RPMI8226 (cell line): ENCODE measurements around the gene RMDN2.
"Not testable (repeated sequence)": the region's sequence is repeated elsewhere in the genome, so short reads cannot be mapped to it uniquely, and the experiment has no call there.

Source experiments
- DNase-seq: peaks from one replicate; pipeline ENCODE4 v3.0.0-alpha.2; 2015

RMDN2 gene

DNA sequence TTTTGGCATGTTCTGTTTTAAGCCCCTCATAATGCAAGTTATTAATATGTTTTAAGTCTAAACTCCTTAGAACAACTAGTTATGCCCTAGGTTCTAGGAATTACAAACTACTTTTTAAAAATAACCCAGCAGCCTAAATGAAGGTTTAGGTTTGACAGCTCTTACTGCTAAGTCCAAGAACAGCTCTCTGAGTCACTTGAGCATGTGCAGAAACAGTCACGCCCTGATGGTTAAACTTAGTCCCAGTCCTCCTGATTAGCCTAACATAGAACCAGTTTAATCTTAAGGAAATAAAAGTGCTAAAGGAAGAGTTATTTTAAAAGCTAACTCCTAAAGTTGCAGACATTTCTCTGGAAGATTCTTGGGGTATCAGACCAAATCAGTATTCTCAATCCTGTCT lies 72.5 kb downstream of the RMDN2 start:
- no peak for DNase-seq

DNA sequence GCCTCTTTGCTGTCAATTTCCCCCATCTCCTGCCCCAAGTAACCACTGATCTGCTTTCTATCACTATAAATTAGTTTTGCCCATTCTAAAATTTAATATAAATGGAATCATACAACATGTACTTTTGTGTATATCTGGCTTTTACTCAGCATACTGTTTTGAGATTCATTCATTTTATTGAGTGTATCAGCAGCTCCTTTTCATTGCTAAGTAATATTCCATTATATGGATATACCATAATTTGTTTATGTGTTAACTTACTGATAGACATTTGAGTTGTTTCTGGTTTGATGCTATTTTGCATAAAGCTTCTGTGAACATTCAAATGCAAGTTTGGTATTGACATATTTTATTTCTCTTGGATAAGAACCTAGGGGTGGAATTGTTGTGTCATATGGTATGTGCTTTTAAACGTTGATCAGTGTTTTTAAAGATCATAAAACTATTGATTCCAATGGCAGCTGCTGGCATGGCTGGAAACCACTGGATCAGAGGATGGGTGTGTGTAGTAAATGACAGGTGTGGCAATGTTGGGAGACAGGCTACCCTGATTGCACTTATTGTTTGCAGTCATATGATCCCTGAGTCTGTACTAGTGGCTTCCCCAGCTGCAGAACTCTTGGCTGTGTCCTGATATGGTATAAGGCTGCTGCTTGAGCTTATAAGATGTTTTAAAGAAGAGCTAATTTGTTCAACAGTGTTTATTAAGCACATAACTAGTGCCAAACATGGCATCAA lies 75.6 kb downstream of the RMDN2 start:
- no peak for DNase-seq

DNA sequence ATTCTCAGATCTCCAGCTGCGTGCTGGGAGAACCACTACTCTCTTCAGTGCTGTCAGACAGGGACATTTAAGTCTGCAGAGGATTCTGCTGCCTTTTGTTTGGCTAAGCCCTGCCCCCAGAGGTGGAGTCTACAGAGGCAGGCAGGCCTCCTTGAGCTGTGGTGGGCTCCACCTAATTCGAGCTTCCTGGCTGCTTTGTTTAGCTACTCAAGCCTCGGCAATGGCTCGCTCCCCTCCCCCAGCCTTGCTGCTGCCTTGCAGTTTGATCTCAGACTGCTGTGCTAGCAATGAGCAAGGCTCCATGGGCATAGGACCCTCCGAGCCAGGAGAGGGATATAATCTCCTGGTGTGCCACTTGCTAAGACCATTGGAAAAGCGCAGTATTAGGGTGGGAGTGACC lies 85.1 kb downstream of the RMDN2 start:
- not testable (repeated sequence) for DNase-seq

DNA sequence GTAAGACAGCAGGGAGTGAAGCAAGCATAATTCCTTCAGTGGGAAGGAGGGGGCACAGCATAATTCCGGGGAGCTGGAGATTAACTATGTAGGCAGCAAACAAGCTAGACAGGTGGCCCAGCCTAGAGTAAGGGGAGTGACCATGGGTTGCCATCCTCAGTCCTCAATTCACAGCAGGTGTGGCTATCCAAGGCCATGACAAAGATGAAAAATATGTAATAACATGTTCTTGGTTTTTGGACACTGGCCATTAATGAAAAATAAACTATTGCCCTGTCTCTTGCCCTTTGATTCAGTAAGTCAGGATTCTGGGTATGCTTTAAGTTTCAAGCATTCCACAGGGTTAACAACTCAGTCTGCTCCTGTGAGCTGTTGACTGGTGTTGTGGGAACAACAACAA lies 85.9 kb downstream of the RMDN2 start:
- no peak for DNase-seq

DNA sequence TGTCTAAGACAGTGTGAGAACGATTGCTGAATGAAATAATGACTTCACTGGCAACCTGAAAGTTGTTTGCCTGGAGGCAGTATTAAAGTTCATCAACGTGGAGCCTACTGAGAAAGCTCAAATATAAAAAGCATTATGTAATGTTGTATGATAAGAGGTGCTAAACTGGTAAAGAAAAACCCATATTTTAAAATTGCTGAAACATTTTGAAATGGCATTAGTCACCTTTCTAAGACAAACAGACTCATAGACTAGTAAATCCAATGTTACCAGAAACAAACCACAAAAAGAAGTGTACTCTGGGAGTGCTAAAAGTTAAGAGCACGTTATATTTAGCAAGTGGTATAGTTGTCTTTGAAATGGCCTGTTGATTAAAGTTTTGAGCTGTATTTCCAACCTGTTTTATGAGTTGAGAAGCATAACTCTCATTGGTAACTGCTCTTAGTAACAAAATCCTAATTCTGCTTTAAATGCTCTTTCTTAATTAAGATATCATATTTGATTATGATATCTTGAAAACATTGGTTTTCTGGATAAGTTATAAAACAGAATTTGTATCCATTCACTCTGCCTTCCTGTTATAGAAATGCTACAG lies 88.2 kb downstream of the RMDN2 start:
- DNase-seq = no peak

DNA sequence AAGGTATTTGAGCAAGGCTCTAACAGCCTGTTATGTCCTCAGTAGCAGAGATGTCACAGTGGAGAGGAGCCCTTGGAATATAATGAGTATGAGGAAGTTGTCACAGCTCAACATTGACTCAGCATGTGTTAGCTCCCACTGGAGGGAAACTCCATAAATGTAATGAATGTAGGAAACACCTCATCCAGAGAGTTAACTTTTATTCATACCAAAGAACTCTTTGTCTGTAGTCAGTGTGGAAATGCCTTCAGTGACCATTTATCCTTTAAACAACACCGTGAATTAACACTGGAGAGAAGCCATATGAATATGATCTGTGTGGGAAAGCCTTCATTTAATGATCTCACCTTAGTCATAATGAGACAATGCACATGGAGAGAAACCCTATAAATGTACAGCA lies 91.1 kb downstream of the RMDN2 start:
- DNase-seq = no peak

DNA sequence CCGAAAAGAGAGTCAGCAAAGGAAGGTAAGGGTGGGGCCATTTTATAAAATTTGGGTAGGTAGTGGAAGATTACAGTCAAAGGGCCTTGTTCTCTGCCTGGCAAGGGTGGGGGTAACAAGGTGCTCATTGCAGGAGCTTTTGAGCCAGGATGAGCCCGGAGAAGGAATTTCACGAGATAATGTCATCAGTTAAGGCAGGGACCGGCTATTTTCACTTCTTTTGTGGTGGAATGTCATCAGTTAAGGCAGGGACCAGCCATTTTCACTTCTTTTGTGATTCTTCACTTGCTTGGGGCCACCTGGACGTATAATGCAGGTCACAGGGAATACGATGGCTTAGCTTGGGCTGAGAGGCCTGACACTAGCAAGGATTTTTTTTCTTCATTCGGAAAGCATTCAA lies 92.7 kb downstream of the RMDN2 start:
- no peak for DNase-seq

DNA sequence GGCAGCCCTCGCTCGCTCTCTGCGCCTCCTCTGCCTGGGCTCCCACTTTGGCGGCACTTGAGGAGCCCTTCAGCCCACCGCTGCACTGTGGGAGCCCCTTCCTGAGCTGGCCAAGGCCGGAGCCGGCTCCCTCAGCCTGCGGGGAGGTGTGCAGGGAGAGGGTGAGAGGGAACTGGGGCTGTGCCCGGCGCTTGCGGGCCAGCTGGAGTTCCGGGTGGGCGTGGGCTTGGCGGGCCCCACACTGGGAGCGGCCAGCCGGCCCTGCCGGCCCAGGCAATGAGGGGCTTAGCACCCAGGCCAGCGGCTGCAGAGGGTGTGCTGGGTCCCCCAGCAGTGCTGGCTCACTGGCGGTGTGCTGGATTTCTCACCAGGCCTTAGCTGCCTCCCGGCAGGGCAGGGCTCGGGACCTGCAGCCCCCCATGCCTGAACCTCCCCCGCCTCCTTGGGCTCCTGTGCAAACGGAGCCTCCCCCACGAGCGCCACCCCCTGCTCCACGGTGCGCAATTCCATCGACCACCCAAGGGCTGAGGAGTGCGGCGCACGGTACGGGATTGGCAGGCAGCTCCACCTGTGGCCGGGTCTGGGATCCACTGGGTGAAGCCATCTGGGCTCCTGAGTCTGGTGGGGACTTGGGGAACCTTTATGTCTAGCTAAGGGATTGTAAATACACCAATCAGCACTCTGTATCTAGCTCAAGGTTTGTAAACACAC lies 95.4 kb downstream of the RMDN2 start:
- DNase-seq = not testable (repeated sequence)

DNA sequence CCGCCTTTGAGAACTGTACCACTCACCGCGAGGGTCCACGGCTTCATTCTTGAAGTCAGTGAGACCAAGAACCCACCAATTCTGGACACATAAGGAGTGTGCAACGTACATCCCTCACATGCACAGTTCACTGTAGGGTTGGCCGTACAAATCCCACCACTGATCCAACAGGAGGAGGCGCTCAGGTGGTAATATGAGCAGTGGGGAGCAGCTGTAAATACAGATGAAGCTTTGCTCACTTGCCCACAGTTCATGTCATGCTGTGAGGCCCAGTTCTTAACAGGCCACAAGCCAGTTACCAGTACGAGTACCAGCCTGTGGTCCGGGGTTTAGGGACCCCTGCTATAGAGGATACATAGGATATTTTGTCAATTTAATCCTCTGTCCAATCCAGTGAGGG lies 96.5 kb downstream of the RMDN2 start:
- no peak for DNase-seq

DNA sequence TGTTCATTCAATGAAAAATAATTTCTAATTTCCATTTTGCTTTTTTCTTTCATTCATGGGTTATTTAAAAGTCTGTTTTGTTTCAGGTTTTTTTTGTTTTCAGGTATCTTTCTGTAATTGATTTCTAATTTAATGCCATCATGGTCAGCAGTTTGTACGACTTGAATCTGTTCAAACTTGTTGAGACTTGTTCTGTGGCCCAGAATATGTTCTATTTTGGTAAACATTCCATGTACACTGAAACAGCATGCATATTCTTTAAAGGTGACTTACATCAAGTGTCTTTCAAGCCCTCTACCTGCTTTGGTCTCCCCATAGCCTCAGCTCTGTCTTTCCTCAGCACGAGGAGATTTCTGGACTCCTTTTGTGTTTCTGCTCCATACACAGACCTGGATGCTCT lies 101.8 kb downstream of the RMDN2 start:
- DNase-seq = no peak

DNA sequence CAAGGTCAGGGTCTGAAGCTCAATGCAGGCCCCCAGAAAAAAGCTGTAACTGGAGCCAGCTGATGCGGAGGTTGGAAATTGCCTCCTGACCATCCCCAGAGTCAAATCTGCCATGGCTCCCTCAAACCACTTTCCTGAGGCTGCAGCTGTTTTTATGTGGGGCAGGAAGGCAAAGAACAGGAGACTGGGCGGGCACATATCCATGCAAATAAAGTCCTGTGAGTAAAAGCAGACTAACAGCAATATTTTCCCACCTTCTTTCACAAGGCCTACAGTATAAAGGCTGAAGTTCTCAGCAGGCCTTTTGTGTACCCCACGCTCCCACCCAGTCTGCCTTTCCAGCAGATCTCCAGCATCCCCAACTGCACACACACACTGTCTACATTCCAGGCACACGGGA lies 103.7 kb downstream of the RMDN2 start:
- DNase-seq = no peak

DNA sequence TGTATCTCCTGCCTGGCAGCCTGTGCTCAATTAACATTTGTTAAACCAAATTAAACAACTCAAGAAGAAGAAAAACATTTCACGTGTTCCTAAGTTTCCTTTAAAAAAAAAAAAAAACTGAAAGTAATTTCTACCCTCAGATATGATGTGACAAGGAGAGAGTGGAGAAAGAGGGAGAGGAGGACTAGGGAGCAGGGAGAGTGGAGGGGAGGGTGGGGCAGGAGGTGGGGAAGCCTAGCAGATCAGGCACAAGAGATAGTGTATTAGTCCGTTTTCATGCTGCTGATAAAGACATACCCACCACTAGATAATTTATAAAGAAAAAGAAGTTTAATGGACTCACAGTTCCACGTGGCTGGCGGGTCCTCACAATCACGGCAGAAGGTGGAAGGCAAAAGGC lies 104.4 kb downstream of the RMDN2 start:
- no peak for DNase-seq

DNA sequence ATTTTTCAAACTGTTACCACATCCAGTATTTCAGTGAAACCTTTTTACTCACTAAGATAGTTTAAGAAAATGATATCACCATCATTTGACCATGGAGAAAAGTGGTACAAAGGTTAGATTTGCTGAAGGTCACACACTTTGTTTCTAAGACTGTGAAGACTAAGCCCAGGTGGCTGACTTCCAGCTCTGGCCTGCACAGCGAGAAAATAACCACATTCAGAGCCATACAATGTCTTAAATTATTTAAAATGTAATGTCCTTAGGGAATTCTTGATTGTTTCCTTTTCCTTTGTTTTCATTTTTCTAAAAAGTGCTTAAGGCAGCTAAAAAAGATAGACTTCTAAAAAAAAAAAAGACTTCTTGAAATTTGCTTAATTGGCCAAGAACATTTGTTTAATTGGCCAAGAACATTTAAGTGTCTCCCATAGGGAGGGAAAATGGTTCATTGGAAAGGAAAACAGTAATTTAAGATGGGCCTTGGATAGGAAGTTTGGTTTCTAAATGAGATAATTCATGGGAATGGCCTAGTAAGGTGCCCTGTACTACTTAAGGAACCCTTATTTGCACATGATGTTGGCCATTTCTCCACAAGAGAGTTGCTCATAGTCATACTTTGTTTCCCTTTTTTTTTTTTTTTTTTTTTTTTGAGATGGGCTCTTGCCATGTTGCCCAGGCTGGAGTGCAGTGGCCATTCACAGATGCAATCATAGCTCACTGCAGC lies 105.7 kb downstream of the RMDN2 start:
- no peak for DNase-seq

DNA sequence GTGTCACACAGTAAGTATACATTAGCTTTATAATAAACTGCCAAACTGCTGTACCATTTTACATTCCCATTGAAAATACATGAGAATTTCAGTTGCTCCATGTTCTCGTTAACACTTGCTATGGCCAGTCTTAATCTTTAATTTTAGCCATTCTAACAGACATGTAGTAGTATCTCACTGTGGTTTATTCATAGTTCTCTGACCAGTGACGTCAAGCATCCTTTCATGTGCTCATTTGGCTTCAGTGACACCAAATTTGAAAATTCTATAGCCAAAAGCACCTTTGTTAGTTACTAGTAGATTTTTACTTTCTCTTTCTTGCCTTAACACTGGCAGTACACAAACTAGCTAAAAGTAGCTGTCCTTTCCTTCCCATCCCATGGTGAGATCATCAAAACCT lies 107.9 kb downstream of the RMDN2 start:
- DNase-seq = no peak

DNA sequence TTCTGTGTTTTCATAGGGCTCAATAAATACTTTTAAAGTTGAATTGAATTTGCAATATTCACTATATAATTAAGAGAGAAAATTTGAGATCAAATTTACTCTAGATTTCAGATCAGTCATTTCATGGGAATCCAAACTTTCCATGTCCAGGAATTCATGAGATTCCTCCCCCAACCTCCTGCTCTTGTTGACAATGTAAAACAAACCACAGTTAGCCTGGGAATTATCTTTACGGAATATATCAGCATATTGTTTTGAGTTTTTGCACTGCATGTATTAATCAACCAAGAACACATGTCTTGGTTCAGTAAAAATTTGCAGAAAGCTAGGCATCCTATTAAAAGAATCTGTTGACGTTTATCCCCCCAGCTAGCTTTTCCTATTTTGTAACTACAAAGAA lies 108.6 kb downstream of the RMDN2 start:
- no peak for DNase-seq

DNA sequence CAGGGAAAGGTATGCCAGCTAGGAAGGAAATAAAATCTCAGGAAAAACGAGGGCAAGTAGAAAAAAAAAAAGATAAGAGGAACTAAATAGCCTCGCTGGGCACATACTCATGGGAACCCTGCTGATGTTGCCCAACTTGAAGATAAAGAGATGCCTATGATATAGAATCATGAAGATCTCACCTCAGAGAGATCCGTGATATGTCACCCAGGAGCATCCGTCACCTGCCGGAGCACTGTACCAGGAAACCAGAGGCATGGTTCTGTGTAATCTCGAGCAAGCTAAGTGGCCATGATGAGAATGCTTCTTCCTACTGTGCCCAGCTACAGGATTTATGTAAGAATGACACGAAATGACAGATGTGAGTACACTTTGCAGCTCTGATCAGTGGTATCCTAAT lies 110.9 kb downstream of the RMDN2 start:
- DNase-seq = no peak

DNA sequence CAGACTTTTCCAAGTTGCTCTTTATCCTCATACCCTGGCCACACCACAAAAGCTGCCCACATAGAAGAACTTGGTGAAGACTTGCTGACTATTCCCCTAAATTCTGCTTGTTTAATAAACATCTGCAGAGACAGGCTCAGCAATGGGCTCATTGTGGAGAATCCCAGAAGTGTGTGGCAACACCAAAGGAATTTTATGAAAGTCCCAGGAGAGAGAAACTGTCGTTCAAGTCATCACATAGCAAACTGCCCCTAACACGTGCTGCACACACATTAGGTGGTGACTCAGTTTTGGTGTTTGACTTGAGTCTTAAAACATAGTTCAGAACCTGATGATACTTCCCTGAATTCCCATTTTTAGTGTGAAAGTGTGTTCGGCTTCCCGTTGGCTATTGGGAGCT lies 112.2 kb downstream of the RMDN2 start:
- no peak for DNase-seq

DNA sequence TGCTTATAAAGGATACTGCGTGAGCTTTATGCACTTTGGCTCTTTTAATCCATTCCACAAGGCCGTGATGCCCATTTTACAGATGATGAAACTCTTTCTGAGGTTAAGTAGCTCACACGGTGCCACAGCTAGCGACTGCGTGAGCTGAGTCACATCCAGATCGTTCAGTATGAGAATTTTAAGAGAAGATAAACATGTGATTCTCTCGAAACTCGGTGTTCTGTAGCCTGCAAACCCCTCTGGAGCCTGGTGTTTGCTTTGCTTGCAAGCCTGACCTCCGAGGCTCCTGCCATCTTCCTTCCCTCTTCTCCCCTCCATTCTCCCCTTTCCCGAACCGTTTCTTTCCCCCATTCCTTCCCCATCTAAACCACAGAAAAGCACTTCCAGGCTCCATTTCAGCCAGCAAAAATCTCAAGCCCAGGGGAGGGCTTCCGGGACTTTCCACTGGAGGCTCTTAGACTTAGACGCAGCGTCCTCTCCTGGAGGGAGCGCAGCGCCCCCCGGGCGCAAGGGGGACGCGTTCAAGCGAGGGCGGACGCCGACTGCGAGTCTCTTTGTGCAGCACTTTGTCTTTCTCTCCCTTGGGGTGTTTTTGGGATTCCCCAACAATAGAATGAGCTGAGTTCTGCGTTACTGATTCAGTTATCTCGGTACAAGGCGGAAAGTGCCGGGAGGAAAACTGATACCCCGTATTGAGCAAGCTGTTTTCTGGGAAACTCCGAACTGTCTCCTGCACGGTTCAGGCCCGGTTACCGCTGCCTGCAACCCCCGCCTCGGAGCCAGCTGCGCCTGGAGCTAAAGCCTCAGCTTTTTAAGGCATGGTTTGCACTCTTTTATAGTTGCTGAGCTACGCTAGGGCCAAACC lies 112.9 kb downstream of the RMDN2 start:
- DNase-seq = no peak

DNA sequence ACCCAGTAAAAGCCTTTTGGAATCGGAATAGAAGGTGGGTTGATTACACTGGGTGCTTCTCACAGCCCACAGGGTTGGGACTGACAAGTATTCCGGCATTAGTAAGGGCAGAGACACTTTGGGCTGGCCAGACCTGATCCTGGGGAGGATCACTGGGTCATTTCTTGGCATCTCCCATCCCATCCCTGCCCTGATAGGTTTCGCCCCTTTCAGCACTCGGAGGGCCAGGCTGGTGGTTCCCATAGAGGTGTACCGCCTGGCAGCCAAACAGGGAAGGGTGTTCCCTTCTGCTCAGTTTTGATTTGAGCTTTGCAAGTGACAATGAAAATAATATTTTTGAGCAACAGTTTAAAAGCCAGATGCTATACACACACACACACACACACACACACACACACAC lies 113.6 kb downstream of the RMDN2 start:
- DNase-seq = no peak

DNA sequence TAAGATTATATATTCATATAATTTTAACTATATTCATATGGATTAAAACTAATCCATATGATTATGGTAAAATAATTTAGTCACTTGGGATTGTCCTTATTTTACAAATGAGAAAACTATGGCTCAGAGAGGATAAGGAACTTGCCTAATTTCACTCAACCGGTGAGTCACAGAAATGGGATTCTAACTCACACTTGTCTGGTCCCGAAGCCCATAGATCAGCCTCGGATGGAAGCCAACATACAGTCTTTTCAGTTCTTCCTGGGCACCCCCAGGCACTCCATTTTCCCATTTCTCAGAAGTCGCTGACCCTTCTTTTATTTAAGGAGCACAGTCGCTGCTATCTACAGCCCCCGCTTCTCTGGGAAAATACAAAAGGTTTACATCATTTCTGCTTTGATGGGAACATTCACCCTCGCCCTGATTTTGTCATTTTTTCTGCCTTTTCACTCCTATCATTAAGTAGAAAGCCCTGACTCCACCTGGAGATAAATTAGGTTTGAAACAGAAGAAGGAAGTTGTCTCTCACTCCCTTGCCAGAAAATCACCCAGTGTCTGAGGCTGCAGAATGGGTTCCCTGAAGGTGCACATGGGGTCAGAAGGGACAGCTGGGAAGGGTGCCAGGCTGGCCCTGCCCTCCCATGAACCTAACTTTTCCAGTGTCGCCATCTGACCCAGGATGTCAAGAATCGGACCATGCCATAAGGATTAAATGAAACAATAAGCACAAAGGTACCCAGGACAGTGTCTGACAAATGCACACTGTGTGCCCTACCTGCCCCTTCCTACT lies 114.2 kb downstream of the RMDN2 start:
- no peak for DNase-seq

DNA sequence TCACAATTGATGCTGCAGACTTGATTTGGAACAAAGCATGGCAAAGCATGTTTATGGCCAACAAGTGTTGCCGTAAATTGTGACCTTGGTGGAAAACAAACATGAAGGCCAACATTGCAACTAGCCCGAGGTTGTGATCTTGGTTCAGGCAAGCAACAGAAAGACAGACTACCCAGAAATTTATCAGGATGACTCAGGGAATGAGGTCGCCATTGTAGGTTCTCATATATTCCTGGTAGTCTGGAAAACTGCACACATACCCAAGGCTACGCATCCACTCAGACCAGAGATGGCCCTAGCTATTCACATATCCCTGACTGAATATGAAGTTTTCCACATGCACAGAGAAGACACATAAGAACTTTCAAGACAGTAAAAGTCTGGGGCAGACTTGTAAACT lies 120.7 kb downstream of the RMDN2 start:
- DNase-seq = no peak

DNA sequence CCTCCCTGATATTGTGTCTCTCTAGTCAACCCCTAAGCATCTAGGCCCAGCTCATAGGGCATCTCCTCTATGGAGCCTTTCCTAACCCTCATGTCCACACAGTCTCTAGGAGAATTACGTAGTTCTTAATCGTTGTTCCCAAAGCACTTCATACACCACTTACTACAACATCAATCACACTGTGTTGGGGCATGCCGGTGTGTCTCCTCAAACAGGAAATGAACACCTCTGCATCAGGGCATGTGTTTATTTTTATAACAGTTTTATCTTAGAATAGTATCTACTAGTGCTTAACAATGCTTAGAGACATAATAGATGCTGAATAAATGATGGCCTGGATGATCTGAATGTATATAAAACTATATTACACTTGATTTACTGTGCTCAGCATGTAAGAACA lies 131.1 kb downstream of the RMDN2 start:
- no peak for DNase-seq
